RWPE1 (cell line): ENCODE data around the gene MRGPRX2.

ENCODE experiments used
- CTCF ChIA-PET: fragments of 350-600 bp; sonication (Branson Sonifier 250); formaldehyde crosslinking; extraction: SDS; loops from one replicate; lab custom pipeline; 2021; lab: Yijun Ruan, JAX
- POLR2A ChIA-PET: fragments of 400-600 bp; formaldehyde crosslinking; extraction: SDS; loops from one replicate; lab custom pipeline; 2020; ENCODE audit warnings: antibody characterized with exemption; ENCODE audit not compliant: low non-redundant PET; lab: Yijun Ruan, JAX
- DNase-seq: peaks from one replicate; pipeline ENCODE4 v3.0.0; 2012; ENCODE audit warnings: low spot score
- H3K27ac ChIP-seq: fragments of 450-650 bp; 2 replicates; pipeline ENCODE4 v1.5.1; 2017
- CTCF ChIP-seq: fragments of 450-650 bp; conservative IDR thresholded peaks from 2 replicates; pipeline ENCODE4 v1.5.1; 2017; ENCODE audit warnings: low read depth, mild to moderate bottlenecking

Gene MRGPRX2

GRCh38 chr11:19053909-19054308 lies 6.6 kb downstream of the MRGPRX2 start:
- no peak for TF ChIP-seq CTCF
- POLR2A ChIA-PET, result no interaction called here

GRCh38 chr11:19050281-19050680 lies 10.2 kb downstream of the MRGPRX2 start:
- TF ChIP-seq CTCF, result no peak
- DNase-seq, result no peak
- POLR2A ChIA-PET, result no interaction called here
- H3K27ac ChIP-seq, result no peak overlapping the region
- CTCF ChIA-PET, result no interaction called here

More at GRCh38 chr11:19053909-19054308, 6.6 kb downstream of the MRGPRX2 start:
- DNase-seq, result no peak
- CTCF ChIA-PET, result interaction anchor here (1.0 kb wide), 1 partner anchor 17 kb away, joined by 8 read pairs; no protein-coding TSS in a partner anchor
- H3K27ac ChIP-seq, result no peak overlapping the region

- CTCF ChIA-PET, result interaction anchor here (1.0 kb wide), 1 partner anchor 28 kb away, joined by 3 read pairs; no protein-coding TSS in a partner anchor
- POLR2A ChIA-PET, result no interaction called here
- no peak for TF ChIP-seq CTCF
- no peak for DNase-seq
- H3K27ac ChIP-seq, result no peak overlapping the region
Observed at GRCh38 chr11:19049351-19049750, 11.2 kb downstream of the MRGPRX2 start.

- no peak for TF ChIP-seq CTCF
- H3K27ac ChIP-seq, result no peak overlapping the region
- DNase-seq, result no peak
- ChIA-PET POLR2A (no interaction called here), CTCF (interaction anchor here (1.1 to 1.2 kb wide), 2 partner anchors 26 to 265 kb away, joined by 3 read pairs; no protein-coding TSS in a partner anchor)
Observed at GRCh38 chr11:19040051-19040450, 20.5 kb downstream of the MRGPRX2 start.

GRCh38 chr11:19039409-19039808 lies 21.1 kb downstream of the MRGPRX2 start:
- no peak for TF ChIP-seq CTCF
- ChIA-PET CTCF (interaction anchor here (1.1 to 1.2 kb wide), 2 partner anchors 26 to 264 kb away, joined by 3 read pairs; no protein-coding TSS in a partner anchor), POLR2A (no interaction called here)
- H3K27ac ChIP-seq, result no peak overlapping the region
- DNase-seq, result no peak

- no peak for DNase-seq
- no peak for TF ChIP-seq CTCF
- ChIA-PET CTCF (no interaction called here), POLR2A (no interaction called here)
- no peak overlapping the region for H3K27ac ChIP-seq
Observed at GRCh38 chr11:19032990-19033389, 27.5 kb downstream of the MRGPRX2 start.
